NCI-H82 treated with DMSO at 0.1 percent for 48 hours (cell line): Measurements from ENCODE around the gene MMEL1.
A peak's percentile ranks its signal among the peaks of the same experiment; 100 is the strongest.

Experiments used
- DNase-seq: peaks from one replicate; lab custom pipeline; 2025; ENCODE audit not compliant: unreplicated experiment; lab: John Stamatoyannopoulos, UW

The MMEL1 gene

GRCh38 chr1:2547210-2548067 lies 85.4 kb downstream of the MMEL1 start:
- DNase-seq, result no peak

- DNase-seq, result peak; percentile 57
Observed at GRCh38 chr1:2546515-2547209, 86.2 kb downstream of the MMEL1 start.

GRCh38 chr1:2545754-2546514 lies 86.9 kb downstream of the MMEL1 start:
- DNase-seq, result peak; percentile 91

GRCh38 chr1:2544875-2545640 lies 87.8 kb downstream of the MMEL1 start:
- peak; percentile 14 for DNase-seq

GRCh38 chr1:2544093-2544874 lies 88.5 kb downstream of the MMEL1 start:
- no peak for DNase-seq

- DNase-seq, result no peak
Observed at GRCh38 chr1:2543543-2544092, 89.2 kb downstream of the MMEL1 start.

- DNase-seq, result no peak
Observed at GRCh38 chr1:2542246-2542915, 90.4 kb downstream of the MMEL1 start.

- DNase-seq, result no peak
Observed at GRCh38 chr1:2541619-2542245, 91.1 kb downstream of the MMEL1 start.

GRCh38 chr1:2540816-2541492 lies 91.9 kb downstream of the MMEL1 start:
- DNase-seq, result peak; percentile 57
